H1 (cell line): ENCODE results near the gene OR5J2. TPM values are rescaled to one million over a fixed set of nuclear protein-coding genes. Genes with fewer than 3 reads are reported as not detected.
A peak's percentile ranks its signal among the peaks of the same experiment; 100 is the strongest.

Experiments used
- CTCF ChIA-PET: fragments of 300-600 bp; sonication (Branson Sonifier 250); formaldehyde crosslinking; loops from one replicate; lab custom pipeline; 2021; ENCODE audit not compliant: partially characterized antibody; lab: Charles Lee
- POLR2A ChIA-PET: fragments of 300-600 bp; sonication (Branson Sonifier 250); formaldehyde crosslinking; loops from one replicate; lab custom pipeline; 2021; ENCODE audit warnings: inconsistent platforms; ENCODE audit not compliant: partially characterized antibody; lab: Charles Lee
- DNase-seq, 2 experiments: peaks; one replicate each; pipeline versions ENCODE4 v3.0.0 to v3.0.0-alpha.2; 2010 to 2022; ENCODE audit warnings: low spot score in 2 of 2, low read depth in 1 of 2, mixed read lengths in 1 of 2
- FAIRE-seq: peaks from 2 replicates; lab custom pipeline; 2011; peaks lifted over from hg19 to GRCh38; lab: Jason Lieb, UNC
- H2AFZ ChIP-seq: 2 replicates; pipeline ENCODE4 v1.8.1; 2012; ENCODE audit warnings: low read length, inconsistent platforms
- H2AK5ac ChIP-seq: 2 replicates; pipeline ENCODE4 v1.6.1; 2013; ENCODE audit warnings: low read depth, low read length
- H2BK120ac ChIP-seq: replicated peaks from 2 replicates; pipeline ENCODE3; 2013; ENCODE audit warnings: low read depth, low read length, inconsistent platforms
- H2BK12ac ChIP-seq: 2 replicates; pipeline ENCODE4 v1.6.1; 2013; ENCODE audit warnings: low read depth, low read length
- H2BK15ac ChIP-seq: 2 replicates; pipeline ENCODE4 v1.6.1; 2013; ENCODE audit warnings: low read length
- H2BK20ac ChIP-seq: 2 replicates; pipeline ENCODE4 v1.6.1; 2013; ENCODE audit warnings: low read length
- H2BK5ac ChIP-seq: 2 replicates; pipeline ENCODE4 v1.6.1; 2013; ENCODE audit warnings: low read depth, low read length
- H3K14ac ChIP-seq: 2 replicates; pipeline ENCODE4 v1.6.1; 2013; ENCODE audit warnings: inconsistent platforms; ENCODE audit not compliant: insufficient read length
- H3K18ac ChIP-seq: 2 replicates; pipeline ENCODE4 v1.6.1; 2013; ENCODE audit warnings: low read length; ENCODE audit errors: extremely low read depth
- H3K23ac ChIP-seq: 2 replicates; pipeline ENCODE4 v1.6.1; 2013; ENCODE audit warnings: inconsistent platforms; ENCODE audit not compliant: insufficient read length
- H3K23me2 ChIP-seq: 2 replicates; pipeline ENCODE4 v1.6.1; 2013; ENCODE audit warnings: low read depth, low read length
- H3K27ac ChIP-seq: 2 replicates; pipeline ENCODE4 v1.6.1; 2011; ENCODE audit warnings: low read depth, low read length, inconsistent platforms
- H3K27me3 ChIP-seq, 4 experiments: replicated peaks in 1 of 4; 1 replicate in 1 of 4; 2 replicates in 3 of 4; pipeline versions ENCODE4 v1.6.1 to v1.8.1; 2011 to 2013; ENCODE audit warnings: low read length in 3 of 4, mild to moderate bottlenecking in 3 of 4, inconsistent platforms in 2 of 4, mixed read lengths in 2 of 4, moderate library complexity in 1 of 4; ENCODE audit not compliant: control insufficient read depth in 3 of 4, insufficient read depth in 3 of 4; ENCODE audit errors: extremely low read depth in 1 of 4
- H3K36me3 ChIP-seq, 4 experiments: 2 replicates each; pipeline versions ENCODE4 v1.6.1 to v1.8.1; 2011 to 2013; ENCODE audit warnings: mild to moderate bottlenecking in 4 of 4, low read length in 3 of 4, moderate library complexity in 2 of 4, control low read depth in 1 of 4, inconsistent platforms in 1 of 4; ENCODE audit not compliant: insufficient read depth in 4 of 4, control insufficient read depth in 2 of 4
- H3K4ac ChIP-seq: replicated peaks from 2 replicates; pipeline ENCODE3; 2013; ENCODE audit warnings: low read length, low read depth, mixed read lengths, inconsistent platforms; ENCODE audit not compliant: insufficient read length
- H3K4me1 ChIP-seq, 4 experiments: replicated peaks in 1 of 4; 1 replicate in 1 of 4; 2 replicates in 3 of 4; pipeline versions ENCODE4 v1.6.1 to v1.8.1; 2011 to 2013; ENCODE audit warnings: low read length in 3 of 4, inconsistent platforms in 2 of 4, mixed read lengths in 1 of 4; ENCODE audit not compliant: insufficient read depth in 4 of 4, control insufficient read depth in 3 of 4
- H3K4me2 ChIP-seq, 2 experiments: 2 replicates each; pipeline versions ENCODE4 v1.6.1 to v1.8.1; 2011 to 2013; ENCODE audit warnings: low read depth in 2 of 2, low read length in 2 of 2, control low read depth in 1 of 2, inconsistent platforms in 1 of 2, mild to moderate bottlenecking in 1 of 2; ENCODE audit not compliant: insufficient read depth in 1 of 2
- H3K4me3 ChIP-seq, 4 experiments: fragments of 200-600, 300-600 bp in 1 of 4; sonication (generic), shearing (Covaris generic), sonication (Bioruptor Twin) in 1 of 4; 2 replicates each; pipeline versions ENCODE4 v1.5.1 to v1.8.1; 2011 to 2016; ENCODE audit warnings: low read length in 4 of 4, low read depth in 3 of 4, control low read depth in 2 of 4, inconsistent platforms in 2 of 4, mild to moderate bottlenecking in 2 of 4, mixed read lengths in 1 of 4, moderate library complexity in 1 of 4; ENCODE audit not compliant: insufficient read depth in 2 of 4; ENCODE audit errors: extremely low read depth in 1 of 4
- H3K56ac ChIP-seq: replicated peaks from 2 replicates; pipeline ENCODE3; 2013; ENCODE audit warnings: low read depth, mild to moderate bottlenecking, mixed read lengths, low read length, inconsistent platforms; ENCODE audit not compliant: insufficient read length
- H3K79me1 ChIP-seq: 2 replicates; pipeline ENCODE4 v1.6.1; 2013; ENCODE audit warnings: low read depth, low read length, control low read depth
- H3K79me2 ChIP-seq, 2 experiments: 2 replicates each; pipeline versions ENCODE4 v1.6.1 to v1.8.1; 2012 to 2013; ENCODE audit warnings: low read length in 2 of 2, mild to moderate bottlenecking in 2 of 2, inconsistent platforms in 1 of 2; ENCODE audit not compliant: insufficient read depth in 2 of 2, control insufficient read depth in 1 of 2
- H3K9ac ChIP-seq, 4 experiments: replicated peaks in 1 of 4; 1 replicate in 1 of 4; 2 replicates in 3 of 4; pipeline versions ENCODE4 v1.6.1 to v1.8.1; 2011 to 2013; ENCODE audit warnings: low read depth in 3 of 4, low read length in 3 of 4, control low read depth in 2 of 4, mild to moderate bottlenecking in 2 of 4, moderate library complexity in 2 of 4, inconsistent platforms in 1 of 4; ENCODE audit errors: extremely low read depth in 1 of 4
- H3K9me3 ChIP-seq, 2 experiments: 2 replicates each; pipeline versions ENCODE4 v1.6.1 to v1.8.1; 2012 to 2013; ENCODE audit warnings: mild to moderate bottlenecking in 2 of 2, moderate library complexity in 2 of 2, control low read depth in 1 of 2, inconsistent platforms in 1 of 2, low read depth in 1 of 2, low read length in 1 of 2, mixed read lengths in 1 of 2; ENCODE audit not compliant: insufficient read depth in 2 of 2
- H4K20me1 ChIP-seq, 2 experiments: replicated peaks in 1 of 2; 2 replicates each; pipeline versions ENCODE3 to v1.8.1; 2011 to 2013; ENCODE audit warnings: inconsistent platforms in 2 of 2, low read length in 2 of 2, mild to moderate bottlenecking in 1 of 2; ENCODE audit not compliant: insufficient read depth in 2 of 2, control insufficient read depth in 1 of 2
- H4K5ac ChIP-seq: 2 replicates; pipeline ENCODE4 v1.6.1; 2013; ENCODE audit warnings: low read length, low read depth, mixed read lengths, inconsistent platforms; ENCODE audit not compliant: insufficient read length
- H4K8ac ChIP-seq: 2 replicates; pipeline ENCODE4 v1.8.0; 2013; ENCODE audit warnings: mild to moderate bottlenecking, moderate library complexity, low read length, inconsistent platforms; ENCODE audit not compliant: insufficient read depth; ENCODE audit errors: extremely low read depth
- H4K91ac ChIP-seq: replicated peaks from 2 replicates; pipeline ENCODE3; 2013; ENCODE audit warnings: low read length, mixed read lengths, inconsistent platforms; ENCODE audit not compliant: insufficient read length
- CEBPB ChIP-seq: IDR thresholded peaks from 2 replicates; pipeline ENCODE4 v1.6.1; 2012; ENCODE audit warnings: low read depth, low read length
- SAP30 ChIP-seq: fragments of 300-600 bp; sonication (generic); IDR thresholded peaks from 2 replicates; pipeline ENCODE4 v1.7.1; 2012; ENCODE audit warnings: low read length, moderate library complexity, mild to moderate bottlenecking, inconsistent platforms; ENCODE audit not compliant: insufficient read depth, insufficient replicate concordance
- YY1 ChIP-seq: IDR thresholded peaks from 2 replicates; pipeline ENCODE4 v1.6.1; 2011; ENCODE audit warnings: low read depth, mild to moderate bottlenecking, low read length
- WGBS, 2 experiments: shearing (Covaris generic) in 1 of 2; methylation state at CpG; one replicate each; pipeline versions ENCODE4 v1.1.6 to v1.1.7; 2013 to 2015; ENCODE audit warnings: low lambda C conversion rate in 2 of 2, mixed read lengths in 2 of 2, inconsistent platforms in 1 of 2, low coverage in 1 of 2, missing lambda C conversion rate in 1 of 2; ENCODE audit not compliant: insufficient replicate concordance in 2 of 2, insufficient coverage in 1 of 2, insufficient read length in 1 of 2; ENCODE audit errors: extremely low coverage in 1 of 2, missing lambda C conversion rate in 1 of 2; 5-methylcytosine and 5-hydroxymethylcytosine counted together
- polyA plus RNA-seq, 7 experiments: library from polyadenylated mRNA; depleted of rRNA in 3 of 7; stranded (reverse) in 5 of 7; unstranded in 2 of 7; fragments of >200 nt in 5 of 7; fragments of 200-250 nt in 2 of 7; gene quantifications; 1 replicate in 5 of 7; 2 replicates in 1 of 7; 4 replicates in 1 of 7; pipeline versions ENCODE4 v1.2.1 to v1.2.3, GENCODE V29; 2011 to 2013; ENCODE audit warnings: missing spikeins in 2 of 7, mixed read lengths in 2 of 7
- total RNA-seq: library from RNA; stranded (reverse); fragmentation: NEBNext Ultra II Directional; extraction: Animal tissue kit (Norgen Biotek cat#: 25700); gene quantifications from 2 replicates; pipeline ENCODE4 v1.2.1, GENCODE V29; 2021

The OR5J2 gene
- total and polyA plus RNA-seq, 2 of the 8 experiments (the other 6 are each of a cell fraction or from before 2014, with no cell fraction given): not detected

- Histone ChIP-seq H2AK5ac (no peak overlapping the region), H2AFZ (no peak overlapping the region), H3K23me2 (no peaks in the 10 kb centered on the region), H2BK120ac (no peak overlapping the region), H3K4ac (no peak overlapping the region), H3K27ac (no peak overlapping the region), H3K4me1 (no peaks in the 10 kb centered on the region), H3K9me3 (0 out of 4 replicates have a peak, but pooled peaks cover 0 to 2% of the 10 kb centered on the region in 2 experiments), H3K23ac (no peak overlapping the region), H3K4me3 (no peak overlapping the region), H3K14ac (no peak overlapping the region), H4K91ac (no peak overlapping the region), H3K18ac (no peak overlapping the region), H4K20me1 (no peaks in the 10 kb centered on the region), H4K8ac (no peak overlapping the region), H3K27me3 (no peaks in the 10 kb centered on the region), H3K36me3 (no peaks in the 10 kb centered on the region), H3K79me2 (no peaks in the 10 kb centered on the region), H2BK20ac (no peak overlapping the region), H2BK15ac (no peak overlapping the region), H2BK5ac (no peak overlapping the region), H3K56ac (no peak overlapping the region), H3K79me1 (no peaks in the 10 kb centered on the region), H3K4me2 (no peak overlapping the region), H3K9ac (no peak overlapping the region), H4K5ac (no peak overlapping the region), H2BK12ac (no peak overlapping the region)
- CTCF ChIA-PET: no interaction called here
- POLR2A ChIA-PET: no interaction called here
- WGBS, 2 experiments: 92% methylated on average over 2 of the region's 2 CpGs; no CpG with 5 or more reads in 1 of the 2 experiments
- FAIRE-seq: no peak
- no peak for DNase-seq
- peak; percentile 37; the same call in 1 of the 2 replicates for TF ChIP-seq CEBPB
- no peak for TF ChIP-seq YY1
- TF ChIP-seq SAP30: no peak
These were observed 20.9 kb downstream of the OR5J2 start for GRCh38 chr11:56197367-56197766.
